HT1080 (cell line): Measurements from ENCODE around the gene ZRANB3. TPM values are rescaled to one million over a fixed set of nuclear protein-coding genes. Genes with fewer than 3 reads are reported as not detected.

ENCODE experiments used
- DNase-seq: peaks from one replicate; pipeline ENCODE4 v3.0.0-alpha.2; 2015; ENCODE audit warnings: low read depth
- total RNA-seq: library from RNA; depleted of rRNA; stranded (reverse); fragments of >200 nt; shearing (Covaris generic); gene quantifications from 2 replicates; pipeline ENCODE4 v1.2.3, GENCODE V29; 2014

ZRANB3 gene
- total RNA-seq, 1 experiment from 2014 or later, result 9.0 TPM

DNA sequence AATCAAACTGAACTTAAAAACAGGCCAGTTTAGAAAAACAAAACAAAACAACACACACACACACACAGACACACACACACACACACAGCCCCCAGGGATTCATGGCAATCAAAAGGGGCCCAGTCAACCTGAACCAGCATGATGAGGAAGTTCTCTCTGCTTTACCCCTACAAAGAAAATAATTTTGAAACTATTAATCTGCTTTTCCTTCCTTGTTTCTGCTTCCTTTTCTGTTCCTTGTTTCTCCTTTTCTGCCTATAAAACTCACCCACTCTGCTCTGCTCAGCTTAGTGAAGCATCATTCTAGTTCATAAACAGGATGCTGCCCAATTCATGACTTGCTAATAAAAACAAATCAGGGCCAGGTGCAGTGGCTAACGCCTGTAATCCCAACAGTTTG is 275.8 kb downstream of the ZRANB3 start:
- DNase-seq, result no peak

GRCh38 chr2:135252805-135253458 is 278.1 kb downstream of the ZRANB3 start:
- DNase-seq, result no peak

DNA sequence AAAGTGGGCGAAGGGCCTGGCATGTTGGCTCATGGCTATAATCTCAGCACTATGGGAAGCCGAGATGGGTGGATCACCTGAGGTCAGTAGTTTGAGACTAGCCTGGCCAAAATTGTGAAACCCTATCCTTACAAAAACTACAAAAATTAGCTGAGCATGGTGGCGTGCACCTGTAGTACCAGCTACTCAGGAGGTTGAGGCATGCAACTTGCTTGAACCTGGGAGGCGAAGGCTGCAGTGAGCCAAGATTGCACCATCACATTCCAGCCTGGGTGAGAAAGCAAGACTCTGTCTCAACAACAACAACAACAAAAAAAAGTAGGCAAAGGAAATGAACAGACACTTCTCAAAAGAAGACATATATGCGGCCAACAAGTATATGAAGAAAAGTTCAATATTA is 282.4 kb downstream of the ZRANB3 start:
- no peak for DNase-seq

DNA sequence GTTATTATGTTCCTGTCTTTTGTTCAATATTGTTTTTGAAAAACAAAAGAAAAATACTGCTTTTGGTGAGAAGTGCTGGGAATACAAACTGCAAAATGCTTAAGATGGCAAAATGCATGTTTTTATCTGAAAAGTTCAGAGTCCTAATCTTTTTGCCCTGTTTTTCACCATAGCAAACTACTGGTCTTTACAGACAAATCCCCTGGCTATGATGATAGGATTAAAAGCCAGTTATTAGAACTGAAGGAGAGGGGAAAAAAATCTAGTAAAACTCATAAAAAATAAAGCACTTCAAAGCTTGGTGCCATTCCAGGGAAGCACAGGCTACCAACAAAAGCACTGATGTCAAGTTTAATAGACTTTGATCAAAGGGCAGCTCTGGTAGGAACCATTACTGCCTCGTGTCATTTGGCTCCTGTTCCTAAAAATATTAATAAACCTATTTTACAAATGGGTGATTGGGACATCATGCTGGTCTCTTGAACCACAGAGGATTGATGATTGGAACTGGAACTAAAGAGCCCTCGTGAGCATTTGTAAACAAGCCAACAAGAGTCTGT is 284.2 kb downstream of the ZRANB3 start:
- DNase-seq, result no peak

DNA sequence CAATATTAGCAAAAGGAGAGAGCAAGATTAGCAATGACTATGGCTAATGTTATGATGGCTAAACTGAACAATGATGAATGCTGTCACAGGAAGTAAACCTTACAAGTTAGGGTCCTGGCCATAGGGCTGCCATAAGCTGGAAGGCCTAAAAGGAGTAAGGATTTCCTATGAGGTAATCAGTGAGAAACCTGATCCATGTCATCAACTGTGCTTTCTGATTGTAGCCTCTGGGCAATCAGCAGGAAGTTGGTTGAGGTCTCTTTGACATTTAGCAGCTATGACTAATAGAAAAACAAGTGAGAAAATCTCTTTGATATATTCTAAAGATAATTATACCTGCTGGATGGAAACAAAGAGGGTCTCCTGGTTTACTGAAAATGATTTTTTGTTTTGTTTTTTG is 285.9 kb downstream of the ZRANB3 start:
- DNase-seq, result peak; percentile 83

DNA sequence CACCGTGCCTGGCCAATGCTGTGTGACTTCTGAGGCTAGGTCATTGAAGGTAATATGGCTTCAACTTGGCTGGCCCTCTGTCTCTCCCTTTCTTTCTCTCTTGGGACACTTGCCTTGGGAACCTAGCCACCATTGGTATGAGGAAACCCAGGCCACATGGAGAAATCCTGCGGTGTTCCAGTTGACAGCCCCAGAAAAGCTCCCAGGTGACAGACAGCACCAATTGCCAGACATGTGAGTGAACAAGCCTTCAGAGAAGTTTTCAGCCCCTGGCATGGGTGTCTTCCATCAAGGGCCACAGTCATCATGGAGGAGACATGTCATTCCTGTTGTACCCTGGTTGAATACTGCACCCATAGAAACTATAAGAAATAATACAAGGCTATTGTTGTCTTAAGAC is 292.4 kb downstream of the ZRANB3 start:
- no peak for DNase-seq

DNA sequence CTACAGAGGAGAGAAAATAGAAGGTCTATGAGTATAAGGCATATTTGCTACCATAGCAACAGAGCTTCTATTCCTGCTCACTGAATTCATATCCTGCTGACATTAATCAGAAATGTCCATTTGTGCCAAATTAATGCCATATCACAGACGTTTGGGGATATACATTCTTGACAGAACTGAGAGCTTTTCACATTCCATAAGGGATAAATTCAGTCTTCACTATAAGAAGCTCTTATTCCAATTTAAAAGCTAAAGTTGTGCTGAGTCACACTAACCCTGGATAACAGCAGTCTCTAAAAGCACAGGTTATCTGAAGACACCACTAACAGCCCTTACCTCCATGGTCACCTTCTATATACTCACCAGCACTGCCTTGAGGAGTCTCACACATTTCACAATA is 300.9 kb downstream of the ZRANB3 start:
- no peak for DNase-seq

- no peak for DNase-seq
Observed at GRCh38 chr2:135227386-135227785, 303.6 kb downstream of the ZRANB3 start.

GRCh38 chr2:135226961-135227360 is 304.1 kb downstream of the ZRANB3 start:
- DNase-seq, result no peak

- DNase-seq, result no peak
Observed at GRCh38 chr2:135225781-135226180, 305.2 kb downstream of the ZRANB3 start.

GRCh38 chr2:135219226-135219625 is 311.8 kb downstream of the ZRANB3 start:
- DNase-seq, result no peak

- no peak for DNase-seq
Observed at GRCh38 chr2:135218426-135218825, 312.6 kb downstream of the ZRANB3 start.

GRCh38 chr2:135212757-135213156 is 318.3 kb downstream of the ZRANB3 start:
- DNase-seq, result no peak

GRCh38 chr2:135208016-135208415 is 323.0 kb downstream of the ZRANB3 start:
- no peak for DNase-seq

- no peak for DNase-seq
Observed at GRCh38 chr2:135203944-135204343, 327.1 kb downstream of the ZRANB3 start.

DNA sequence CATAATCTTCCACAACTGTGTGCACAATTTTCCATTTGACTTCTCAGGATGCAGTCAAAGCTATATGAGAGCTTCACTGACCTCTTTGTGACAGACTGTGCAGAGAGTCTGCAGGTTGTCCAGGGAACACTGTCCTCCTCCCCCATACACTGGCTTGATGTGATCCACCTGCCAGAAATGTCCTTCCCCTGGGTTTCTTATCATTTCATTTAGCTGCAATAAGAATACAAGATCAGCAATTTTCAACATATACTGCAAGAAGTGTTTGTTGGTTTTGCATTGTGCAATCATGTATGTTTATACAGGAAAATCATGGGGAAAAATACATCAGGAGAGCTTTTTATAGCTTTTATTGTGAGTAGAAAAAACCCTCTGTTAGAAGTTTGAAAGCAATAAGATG is 328.3 kb downstream of the ZRANB3 start:
- no peak for DNase-seq

- DNase-seq, result no peak
Observed at GRCh38 chr2:135198481-135198880, 332.5 kb downstream of the ZRANB3 start.

GRCh38 chr2:135190799-135191198 is 340.2 kb downstream of the ZRANB3 start:
- DNase-seq, result no peak

DNA sequence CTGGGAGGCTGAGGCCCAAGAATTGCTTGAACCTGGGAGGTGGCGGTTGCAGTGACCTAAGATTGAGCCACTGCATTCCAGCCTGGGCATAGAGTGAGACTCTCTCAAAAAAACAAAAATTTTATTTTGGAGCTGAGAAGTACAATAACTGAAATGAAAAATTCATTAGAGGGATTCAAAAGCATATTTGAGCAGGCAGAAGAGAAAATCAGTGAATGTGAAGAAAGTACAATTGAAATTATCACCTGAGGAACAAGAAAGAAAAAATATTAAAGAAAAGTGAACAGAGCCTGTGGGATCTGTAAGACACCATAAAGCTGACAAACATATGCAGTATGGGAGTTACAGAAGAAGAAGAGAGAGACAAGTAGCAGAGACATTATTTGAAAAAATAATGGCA is 341.9 kb downstream of the ZRANB3 start:
- no peak for DNase-seq

DNA sequence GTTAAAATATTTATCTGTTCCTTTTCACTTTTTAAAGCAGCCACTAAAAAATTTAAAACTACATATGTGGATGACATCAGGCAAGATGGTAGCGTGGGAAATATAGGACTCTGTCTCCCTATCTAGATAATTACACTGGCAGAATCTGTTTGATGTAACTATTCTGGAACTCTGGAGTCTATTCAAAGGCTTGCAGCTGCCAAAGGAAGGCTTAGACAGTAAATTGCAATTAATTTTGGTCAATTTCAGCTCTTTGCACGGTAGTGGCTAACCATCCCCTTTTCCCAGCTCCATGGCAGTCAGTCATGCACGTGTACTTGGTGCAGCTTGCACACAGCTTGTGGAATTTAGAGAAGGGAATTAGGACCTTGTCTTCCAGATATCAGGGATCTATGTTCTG is 343.7 kb downstream of the ZRANB3 start:
- DNase-seq, result no peak

DNA sequence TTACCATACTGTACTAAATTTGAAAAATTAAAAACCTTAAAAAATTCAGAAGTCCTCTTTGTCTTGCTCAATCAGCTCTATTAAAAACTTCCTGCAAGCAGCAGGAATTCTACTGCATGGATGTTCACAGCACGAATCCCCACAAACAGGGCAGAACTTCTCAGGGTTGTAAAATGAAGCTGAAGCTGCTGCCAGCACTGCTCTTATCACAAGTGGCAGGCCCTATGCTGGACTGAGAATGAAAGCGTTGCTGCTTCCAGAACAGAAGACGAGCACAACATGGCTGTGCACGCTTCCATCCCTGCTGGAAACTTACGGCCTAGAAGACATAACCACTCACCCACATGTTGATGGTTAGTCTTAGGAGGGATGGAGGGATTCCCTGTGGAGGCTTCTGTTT is 345.0 kb downstream of the ZRANB3 start:
- no peak for DNase-seq

GRCh38 chr2:135183822-135184221 is 347.2 kb downstream of the ZRANB3 start:
- DNase-seq, result no peak

GRCh38 chr2:135182601-135183000 is 348.4 kb downstream of the ZRANB3 start:
- DNase-seq, result no peak

DNA sequence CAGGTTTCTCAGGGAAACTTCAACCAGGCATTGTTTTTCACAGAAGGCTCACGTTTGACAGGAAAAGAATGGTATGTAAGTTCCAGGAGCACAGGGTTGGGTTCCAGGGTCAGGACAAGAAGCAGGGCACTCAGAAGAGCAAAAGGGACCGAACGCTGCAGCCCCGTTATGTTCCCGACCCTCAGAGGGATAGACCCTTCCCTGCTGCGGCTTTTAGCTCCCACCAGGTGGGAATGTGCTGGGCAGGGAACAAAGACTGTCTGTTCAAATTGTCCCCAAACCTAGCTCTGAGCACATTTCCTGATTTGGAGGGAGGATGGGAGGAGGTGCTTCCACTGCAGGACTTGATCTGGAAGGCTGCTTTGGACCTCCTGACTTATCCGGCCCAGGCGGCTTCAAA is 348.8 kb downstream of the ZRANB3 start:
- no peak for DNase-seq
